ENCODE data around the gene AK2.
A peak's percentile ranks its signal among the peaks of the same experiment; 100 is the strongest.

AK2 gene

DNA sequence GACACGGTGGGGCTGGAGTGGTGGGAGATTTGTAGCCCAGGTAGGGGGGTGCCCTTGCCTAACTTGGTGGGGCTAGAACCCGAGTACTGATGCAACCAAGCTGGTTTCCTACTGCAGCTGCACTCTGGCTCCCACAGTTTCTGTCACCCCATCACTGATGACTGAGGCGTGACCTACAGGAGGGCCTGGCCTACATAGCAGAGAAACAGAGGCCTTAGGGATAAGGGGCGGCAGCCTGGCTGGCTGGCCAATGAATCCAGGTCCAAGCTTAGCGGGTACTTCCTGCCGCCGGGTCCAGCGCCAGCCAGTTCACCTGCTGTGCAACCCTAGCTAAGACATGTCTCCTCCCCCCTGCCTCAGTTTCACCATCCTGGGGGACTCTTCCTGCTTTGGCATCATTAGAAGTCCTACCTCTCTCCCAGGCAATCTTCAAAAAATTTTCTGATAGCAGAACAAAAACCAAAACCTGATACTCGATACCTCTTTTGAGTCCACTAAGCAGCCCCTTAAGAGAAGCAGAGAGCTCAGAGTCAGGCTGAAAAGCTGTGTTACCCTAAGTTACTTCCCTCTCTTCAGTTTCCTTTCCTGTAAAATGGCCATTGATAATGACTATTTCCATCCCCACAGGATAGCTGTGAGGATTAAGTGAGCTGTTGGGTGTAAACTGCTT, 44.7 kb downstream of the AK2 start:
- DNase-seq (ENCODE audit: low read depth in 1 of 2, low spot score in 1 of 2) = no peak
- TF ChIP-seq SPI1 (IDR thresholded peaks at IDR 0.05; ENCODE audit: borderline replicate concordance, low read depth) (no peak), GABPA (IDR thresholded peaks at IDR 0.05; ENCODE audit: low read depth) (no peak), POLR2AphosphoS5 (IDR thresholded peaks at IDR 0.05; ENCODE audit: low read depth) (no peak)
- TF ChIP-seq, protein P1, sequence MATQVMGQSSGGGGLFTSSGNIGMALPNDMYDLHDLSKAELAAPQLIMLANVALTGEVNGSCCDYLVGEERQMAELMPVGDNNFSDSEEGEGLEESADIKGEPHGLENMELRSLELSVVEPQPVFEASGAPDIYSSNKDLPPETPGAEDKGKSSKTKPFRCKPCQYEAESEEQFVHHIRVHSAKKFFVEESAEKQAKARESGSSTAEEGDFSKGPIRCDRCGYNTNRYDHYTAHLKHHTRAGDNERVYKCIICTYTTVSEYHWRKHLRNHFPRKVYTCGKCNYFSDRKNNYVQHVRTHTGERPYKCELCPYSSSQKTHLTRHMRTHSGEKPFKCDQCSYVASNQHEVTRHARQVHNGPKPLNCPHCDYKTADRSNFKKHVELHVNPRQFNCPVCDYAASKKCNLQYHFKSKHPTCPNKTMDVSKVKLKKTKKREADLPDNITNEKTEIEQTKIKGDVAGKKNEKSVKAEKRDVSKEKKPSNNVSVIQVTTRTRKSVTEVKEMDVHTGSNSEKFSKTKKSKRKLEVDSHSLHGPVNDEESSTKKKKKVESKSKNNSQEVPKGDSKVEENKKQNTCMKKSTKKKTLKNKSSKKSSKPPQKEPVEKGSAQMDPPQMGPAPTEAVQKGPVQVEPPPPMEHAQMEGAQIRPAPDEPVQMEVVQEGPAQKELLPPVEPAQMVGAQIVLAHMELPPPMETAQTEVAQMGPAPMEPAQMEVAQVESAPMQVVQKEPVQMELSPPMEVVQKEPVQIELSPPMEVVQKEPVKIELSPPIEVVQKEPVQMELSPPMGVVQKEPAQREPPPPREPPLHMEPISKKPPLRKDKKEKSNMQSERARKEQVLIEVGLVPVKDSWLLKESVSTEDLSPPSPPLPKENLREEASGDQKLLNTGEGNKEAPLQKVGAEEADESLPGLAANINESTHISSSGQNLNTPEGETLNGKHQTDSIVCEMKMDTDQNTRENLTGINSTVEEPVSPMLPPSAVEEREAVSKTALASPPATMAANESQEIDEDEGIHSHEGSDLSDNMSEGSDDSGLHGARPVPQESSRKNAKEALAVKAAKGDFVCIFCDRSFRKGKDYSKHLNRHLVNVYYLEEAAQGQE (IDR thresholded peaks at IDR 0.05; ENCODE audit: insufficient replicate concordance, low read depth) = no peak
- TF ChIP-seq, protein P2, sequence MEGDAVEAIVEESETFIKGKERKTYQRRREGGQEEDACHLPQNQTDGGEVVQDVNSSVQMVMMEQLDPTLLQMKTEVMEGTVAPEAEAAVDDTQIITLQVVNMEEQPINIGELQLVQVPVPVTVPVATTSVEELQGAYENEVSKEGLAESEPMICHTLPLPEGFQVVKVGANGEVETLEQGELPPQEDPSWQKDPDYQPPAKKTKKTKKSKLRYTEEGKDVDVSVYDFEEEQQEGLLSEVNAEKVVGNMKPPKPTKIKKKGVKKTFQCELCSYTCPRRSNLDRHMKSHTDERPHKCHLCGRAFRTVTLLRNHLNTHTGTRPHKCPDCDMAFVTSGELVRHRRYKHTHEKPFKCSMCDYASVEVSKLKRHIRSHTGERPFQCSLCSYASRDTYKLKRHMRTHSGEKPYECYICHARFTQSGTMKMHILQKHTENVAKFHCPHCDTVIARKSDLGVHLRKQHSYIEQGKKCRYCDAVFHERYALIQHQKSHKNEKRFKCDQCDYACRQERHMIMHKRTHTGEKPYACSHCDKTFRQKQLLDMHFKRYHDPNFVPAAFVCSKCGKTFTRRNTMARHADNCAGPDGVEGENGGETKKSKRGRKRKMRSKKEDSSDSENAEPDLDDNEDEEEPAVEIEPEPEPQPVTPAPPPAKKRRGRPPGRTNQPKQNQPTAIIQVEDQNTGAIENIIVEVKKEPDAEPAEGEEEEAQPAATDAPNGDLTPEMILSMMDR (IDR thresholded peaks at IDR 0.05; ENCODE audit: insufficient read depth, low read length) = no peak
- Histone ChIP-seq H3K4me3 (replicated peaks; ENCODE audit: insufficient read depth, low read length) (no peak overlapping the region), H3K27me3 (ENCODE audit: insufficient read depth, poor library complexity, severe bottlenecking) (no peaks in the 10 kb centered on the region), H3K27ac (replicated peaks) (peak overlapping the region; percentile 45)

DNA sequence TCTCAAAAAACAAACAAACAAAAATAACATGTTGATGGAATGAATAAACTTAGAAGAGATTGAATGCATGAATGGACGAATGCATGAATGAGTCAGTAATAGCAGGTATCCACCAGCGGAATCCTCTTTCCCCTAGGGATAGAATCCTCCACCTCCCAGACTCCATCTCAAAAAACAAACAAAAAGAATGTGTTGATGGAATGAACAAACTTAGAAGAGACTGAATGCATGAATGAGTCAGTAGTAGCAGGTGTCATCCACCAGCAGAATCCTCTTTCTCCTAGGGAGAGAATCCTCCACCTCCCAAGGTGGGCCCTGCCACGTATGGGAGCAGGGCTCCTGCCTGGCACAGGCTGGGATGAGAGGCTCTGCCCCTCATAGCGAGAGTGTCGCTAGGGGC, 45.3 kb downstream of the AK2 start:
- Histone ChIP-seq H3K27me3 (ENCODE audit: insufficient read depth, poor library complexity, severe bottlenecking) (no peaks in the 10 kb centered on the region), H3K4me3 (replicated peaks; ENCODE audit: insufficient read depth, low read length) (no peak overlapping the region), H3K27ac (replicated peaks) (peak overlapping the region; percentile 45)
- TF ChIP-seq, protein P2 (IDR thresholded peaks at IDR 0.05; ENCODE audit: insufficient read depth, low read length) = no peak
- TF ChIP-seq, protein P1 (IDR thresholded peaks at IDR 0.05; ENCODE audit: insufficient replicate concordance, low read depth) = no peak
- no peak for TF ChIP-seq GABPA (IDR thresholded peaks at IDR 0.05; ENCODE audit: low read depth)
- TF ChIP-seq POLR2AphosphoS5 (IDR thresholded peaks at IDR 0.05; ENCODE audit: low read depth) = no peak
- no peak for TF ChIP-seq SPI1 (IDR thresholded peaks at IDR 0.05; ENCODE audit: borderline replicate concordance, low read depth)
- DNase-seq (ENCODE audit: low read depth in 1 of 2, low spot score in 1 of 2) = no peak

DNA sequence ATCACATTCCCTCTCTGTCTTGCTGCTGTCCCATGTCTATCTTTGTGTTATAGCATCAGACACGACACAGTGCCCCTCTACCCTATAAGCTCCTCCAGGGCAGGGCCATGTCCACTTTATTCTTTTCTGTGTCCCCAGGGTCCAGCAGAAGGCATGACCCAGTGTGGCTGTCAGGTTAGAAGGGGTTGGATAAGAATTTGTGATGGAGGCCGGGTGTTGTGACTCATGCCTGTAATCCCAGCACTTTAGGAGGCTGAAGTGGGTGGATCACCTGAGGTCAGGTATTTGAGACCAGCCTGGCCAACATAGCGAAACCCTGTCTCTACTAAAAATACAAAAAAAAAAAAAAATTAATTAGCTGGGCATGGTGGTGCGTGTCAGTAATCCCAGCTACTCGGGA, 45.8 kb downstream of the AK2 start:
- Histone ChIP-seq H3K27ac (replicated peaks) (no peak overlapping the region; the same call in 1 of the 2 replicates), H3K27me3 (ENCODE audit: insufficient read depth, poor library complexity, severe bottlenecking) (no peaks in the 10 kb centered on the region), H3K4me3 (replicated peaks; ENCODE audit: insufficient read depth, low read length) (no peak overlapping the region)
- TF ChIP-seq, protein P1 (IDR thresholded peaks at IDR 0.05; ENCODE audit: insufficient replicate concordance, low read depth) = no peak
- TF ChIP-seq SPI1 (IDR thresholded peaks at IDR 0.05; ENCODE audit: borderline replicate concordance, low read depth) (no peak), GABPA (IDR thresholded peaks at IDR 0.05; ENCODE audit: low read depth) (no peak), POLR2AphosphoS5 (IDR thresholded peaks at IDR 0.05; ENCODE audit: low read depth) (no peak)
- TF ChIP-seq, protein P2 (IDR thresholded peaks at IDR 0.05; ENCODE audit: insufficient read depth, low read length) = no peak
- no peak for DNase-seq (ENCODE audit: low read depth in 1 of 2, low spot score in 1 of 2)

Measured in HL-60 (cell line).